Thymus (tissue), 2 donors: ENCODE measurements around the gene SLC36A4. TPM values are rescaled to one million over a fixed set of nuclear protein-coding genes. Genes with fewer than 3 reads are reported as not detected.

Source experiments
- polyA plus RNA-seq: library from polyadenylated mRNA; stranded (reverse); fragments of 200-250 nt; gene quantifications from one replicate; pipeline ENCODE4 v1.2.3, GENCODE V29; 2013
- total RNA-seq: library from RNA; stranded (reverse); fragments of 120-200 nt; gene quantifications from one replicate; pipeline ENCODE4 v1.2.4, GENCODE V29; 2013
- donor health status: healthy.

The SLC36A4 gene
- total and polyA plus RNA-seq, 2 donors: 5.5 to 6.9 TPM

Other genes with a start within 250 kb of the SLC36A4 start
- gene MTNR1B, start 228.3 kb downstream of the SLC36A4 start, total RNA-seq: 0.05 TPM
- gene MTNR1B, start 228.3 kb downstream of the SLC36A4 start, polyA plus RNA-seq: 0.02 TPM
- gene DEUP1, start 132.8 kb upstream of the SLC36A4 start, total RNA-seq: 0.33 TPM
- gene DEUP1, start 132.8 kb upstream of the SLC36A4 start, polyA plus RNA-seq: 0.23 TPM